B cell (primary cell): ENCODE results near the gene SRRM3. TPM values are rescaled to one million over a fixed set of nuclear protein-coding genes. Genes with fewer than 3 reads are reported as not detected.

Experiments
- ATAC-seq: fragments of 200-7000 bp; cut with Tn5 transposase; one replicate; pipeline ENCODE4 v1.10.0; 2021; ENCODE audit warnings: low read depth, mild to moderate bottlenecking, moderate number of reproducible peaks, moderate library complexity
- CTCF ChIA-PET: fragments of 350-600 bp; sonication (Branson Sonifier 250); formaldehyde crosslinking; loops from one replicate; lab custom pipeline; 2021; ENCODE audit warnings: antibody characterized with exemption, inconsistent platforms; lab: Charles Lee
- POLR2A ChIA-PET: fragments of 350-600 bp; sonication (Branson Sonifier 250); formaldehyde crosslinking; loops from one replicate; lab custom pipeline; 2021; ENCODE audit warnings: antibody characterized with exemption; lab: Charles Lee
- DNase-seq: peaks from one replicate; pipeline ENCODE4 v3.0.0; 2013
- H2AFZ ChIP-seq: 2 replicates; pipeline ENCODE4 v1.6.1; 2012; ENCODE audit warnings: mild to moderate bottlenecking, low read depth, low read length; ENCODE audit not compliant: insufficient read depth, poor library complexity, severe bottlenecking
- H3K27ac ChIP-seq, 2 donors: 1 replicate in 1 of 2; 2 replicates in 1 of 2; pipeline ENCODE4 v1.5.1; 2012 to 2013; ENCODE audit warnings: low read length in 2 of 2, mild to moderate bottlenecking in 2 of 2, moderate library complexity in 1 of 2
- H3K27me3 ChIP-seq, 4 experiments: fragments of 200-600 bp in 1 of 4; sonication (generic) in 1 of 4; replicated peaks in 1 of 4; 1 replicate in 2 of 4; 2 replicates in 2 of 4; pipeline versions ENCODE4 v1.6.1 to v1.7.0; 2013 to 2016; ENCODE audit warnings: low read length in 3 of 4, mild to moderate bottlenecking in 2 of 4, mixed read lengths in 1 of 4, moderate library complexity in 1 of 4; ENCODE audit not compliant: insufficient read depth in 4 of 4, control insufficient read depth in 3 of 4; ENCODE audit errors: control extremely low read depth in 1 of 4
- H3K36me3 ChIP-seq, 2 experiments: replicated peaks in 1 of 2; 1 replicate in 1 of 2; 2 replicates in 1 of 2; pipeline versions ENCODE4 v1.6.1 to v1.7.1; 2013; ENCODE audit warnings: low read length in 1 of 2; ENCODE audit not compliant: insufficient read depth in 2 of 2, control insufficient read depth in 1 of 2; ENCODE audit errors: control extremely low read depth in 1 of 2, extremely low read depth in 1 of 2
- H3K4me1 ChIP-seq, 2 donors: fragments of 200-600 bp in 1 of 2; sonication (generic) in 1 of 2; 1 replicate in 1 of 2; 2 replicates in 1 of 2; pipeline versions ENCODE4 v1.5.1 to v1.6.1; 2013 to 2017; ENCODE audit warnings: low read length in 2 of 2; ENCODE audit not compliant: control insufficient read depth in 2 of 2, insufficient read depth in 2 of 2
- H3K4me2 ChIP-seq: replicated peaks from 2 replicates; pipeline ENCODE3; 2012; ENCODE audit warnings: mild to moderate bottlenecking, low read depth, low read length; ENCODE audit not compliant: poor library complexity, severe bottlenecking
- H3K4me3 ChIP-seq, 5 experiments: fragments of 200-600 bp in 1 of 5; sonication (generic) in 1 of 5; 1 replicate in 3 of 5; 2 replicates in 2 of 5; pipeline versions ENCODE4 v1.5.1 to v1.7.0; 2011 to 2016; ENCODE audit warnings: low read length in 4 of 5, mild to moderate bottlenecking in 4 of 5, low read depth in 2 of 5, control low read depth in 1 of 5, moderate library complexity in 1 of 5; ENCODE audit not compliant: insufficient read depth in 1 of 5; ENCODE audit errors: control extremely low read depth in 1 of 5, extremely low read depth in 1 of 5
- H3K79me2 ChIP-seq: fragments of 200-600 bp; sonication (generic); one replicate; pipeline ENCODE4 v1.6.0; 2016; ENCODE audit warnings: low read length; ENCODE audit not compliant: control insufficient read depth, insufficient read depth
- H3K9ac ChIP-seq: fragments of 200-600 bp; sonication (generic); 2 replicates; pipeline ENCODE4 v1.6.1; 2017; ENCODE audit warnings: mild to moderate bottlenecking, low read length, moderate library complexity
- H3K9me3 ChIP-seq, 3 donors: one replicate each; pipeline versions ENCODE4 v1.6.1 to v1.7.1; 2013; ENCODE audit warnings: low read length in 2 of 3; ENCODE audit not compliant: control insufficient read depth in 2 of 3, insufficient read depth in 1 of 3; ENCODE audit errors: control extremely low read depth in 1 of 3
- H4K20me1 ChIP-seq: 2 replicates; pipeline ENCODE4 v1.6.0; 2012; ENCODE audit warnings: mild to moderate bottlenecking, low read length; ENCODE audit not compliant: insufficient read depth, control insufficient read depth, poor library complexity, severe bottlenecking
- H3K27ac Mint-ChIP-seq: one replicate; pipeline ENCODE4 v1.8.0; 2021; ENCODE audit warnings: mixed read lengths
- H3K27me3 Mint-ChIP-seq: one replicate; pipeline ENCODE4 v1.8.0; 2021; ENCODE audit warnings: mixed read lengths
- H3K4me1 Mint-ChIP-seq: one replicate; pipeline ENCODE4 v1.8.0; 2021; ENCODE audit warnings: mixed read lengths
- H3K4me3 Mint-ChIP-seq: one replicate; pipeline ENCODE4 v1.8.0; 2021; ENCODE audit warnings: mixed read lengths
- H3K9me3 Mint-ChIP-seq: one replicate; pipeline ENCODE4 v1.8.0; 2022; ENCODE audit warnings: mixed read lengths; ENCODE audit not compliant: insufficient read depth
- CTCF ChIP-seq: fragments of 200-600 bp; IDR thresholded peaks from one replicate; pipeline ENCODE4 v1.8.0; 2022; ENCODE audit warnings: antibody characterized with exemption, mild to moderate bottlenecking
- EZH2 ChIP-seq: IDR thresholded peaks from 2 replicates; pipeline ENCODE4 v1.6.1; 2012; ENCODE audit warnings: borderline replicate concordance, low read depth, mild to moderate bottlenecking, moderate library complexity, low read length; ENCODE audit not compliant: insufficient read depth, poor library complexity, severe bottlenecking
- WGBS: methylation state at CpG from one replicate; pipeline ENCODE4 v1.1.5; 2013; ENCODE audit warnings: missing lambda C conversion rate; ENCODE audit not compliant: insufficient coverage; 5-methylcytosine and 5-hydroxymethylcytosine counted together
- intact Hi-C: fragments of 100-400 bp; cut with micrococcal nuclease; formaldehyde crosslinking; loops from one replicate; pipeline ENCODE4 v1.10.0; 2022
- polyA plus RNA-seq: library from polyadenylated mRNA; depleted of rRNA; stranded (reverse); fragments of >200 nt; gene quantifications from 2 replicates; pipeline ENCODE4 v1.2.3, GENCODE V29; 2012
- total RNA-seq, 2 donors: library from RNA; stranded (reverse); fragments of 120-200 nt in 1 of 2; gene quantifications; 1 replicate in 1 of 2; 2 replicates in 1 of 2; pipeline versions ENCODE4 v1.2.3 to v1.2.4, GENCODE V29; 2013 to 2022

The SRRM3 gene
- total and polyA plus RNA-seq, 2 donors (not counting 1 experiment from before 2014, with no cell fraction given): not detected

DNA sequence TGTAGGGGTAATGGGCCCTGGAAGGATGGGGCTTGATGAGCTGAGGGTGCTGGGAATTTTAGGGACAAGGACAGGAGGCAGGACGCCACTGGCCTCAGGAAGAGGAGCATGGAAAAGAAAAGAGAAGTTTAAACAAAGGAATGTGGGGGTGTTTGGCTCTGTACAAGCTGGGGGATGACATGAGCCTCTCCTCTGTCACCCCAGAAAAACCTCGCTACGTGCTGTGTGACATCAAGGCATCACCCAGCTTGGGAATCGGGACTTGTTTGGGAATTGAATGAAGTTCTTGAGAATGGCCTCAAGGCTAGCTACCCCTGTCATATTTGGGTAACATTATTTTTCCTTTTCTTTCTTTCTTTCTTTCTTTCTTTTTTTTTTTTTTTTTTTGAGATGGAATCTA is 53.1 kb downstream of the SRRM3 start:
- WGBS: 56% methylated on average over 1 of the region's 4 CpGs
- ATAC-seq (no peak), DNase-seq (no peak)
- ChIA-PET CTCF (no interaction called here), POLR2A (no interaction called here)
- peaks cover 0 to 12% (median 0%) of the 10 kb centered on the region in 3 donors for H3K9me3 ChIP-seq
- no peaks in the 10 kb centered on the region for H3K9me3 Mint-ChIP-seq
- H3K27me3 ChIP-seq: peaks cover 0 to 19% (median 4%) of the 10 kb centered on the region in 4 experiments
- H3K27ac Mint-ChIP-seq: no peak overlapping the region
- H2AFZ ChIP-seq: no peak overlapping the region
- H3K9ac ChIP-seq: no peak overlapping the region
- peaks cover 1% of the 10 kb centered on the region for H3K4me1 Mint-ChIP-seq
- intact Hi-C loops: no loop called here
- H3K79me2 ChIP-seq: no peaks in the 10 kb centered on the region
- H3K4me3 ChIP-seq: no peak overlapping the region
- no peak overlapping the region for H3K4me2 ChIP-seq
- H3K27ac ChIP-seq: no peak overlapping the region
- H3K4me1 ChIP-seq: peaks cover 4% of the 10 kb centered on the region in 2 donors
- H3K4me3 Mint-ChIP-seq: no peak overlapping the region
- H3K27me3 Mint-ChIP-seq: peaks cover 27% of the 10 kb centered on the region
- H3K36me3 ChIP-seq: no peaks in the 10 kb centered on the region
- H4K20me1 ChIP-seq: no peaks in the 10 kb centered on the region
- TF ChIP-seq CTCF (no peak), EZH2 (no peak)

- H3K36me3 ChIP-seq: no peaks in the 10 kb centered on the region
- WGBS: 58% methylated on average over 8 of the region's 8 CpGs
- H3K4me2 ChIP-seq: no peak overlapping the region
- CTCF ChIA-PET: no interaction called here
- no peak overlapping the region for H2AFZ ChIP-seq
- TF ChIP-seq EZH2: no peak
- TF ChIP-seq CTCF: no peak
- H3K27ac ChIP-seq: no peak overlapping the region
- intact Hi-C loops: no loop called here
- H3K9me3 ChIP-seq: peaks cover 0 to 17% (median 0%) of the 10 kb centered on the region in 3 donors
- peaks cover 0 to 38% (median 10%) of the 10 kb centered on the region in 4 experiments for H3K27me3 ChIP-seq
- Mint-ChIP-seq H3K4me1 (peaks cover 4% of the 10 kb centered on the region), H3K27ac (no peak overlapping the region), H3K4me3 (no peak overlapping the region), H3K27me3 (peaks cover 36% of the 10 kb centered on the region), H3K9me3 (no peaks in the 10 kb centered on the region)
- H3K79me2 ChIP-seq: no peaks in the 10 kb centered on the region
- ATAC-seq (no peak), DNase-seq (no peak)
- H3K4me3 ChIP-seq: no peak overlapping the region
- POLR2A ChIA-PET: no interaction called here
- no peak overlapping the region for H3K9ac ChIP-seq
- H3K4me1 ChIP-seq: peaks cover 4% of the 10 kb centered on the region in 2 donors
- H4K20me1 ChIP-seq: no peaks in the 10 kb centered on the region
These were observed 56.3 kb downstream of the SRRM3 start for GRCh38 chr7:76257973-76258372.
